Choroid plexus epithelial cell (primary cell): ENCODE results near the gene ROCK2.
A peak's percentile ranks its signal among the peaks of the same experiment; 100 is the strongest.

Experiments
- DNase-seq: peaks from one replicate; pipeline ENCODE4 v3.0.0-alpha.2; 2010; ENCODE audit warnings: low read depth
- H3K4me3 ChIP-seq: 2 replicates; pipeline ENCODE4 v1.5.1; 2011; ENCODE audit warnings: low read depth, mild to moderate bottlenecking, control low read depth, low read length, moderate library complexity
- TF ChIP-seq, protein P1 (sequence below): conservative IDR thresholded peaks from 2 replicates; pipeline ENCODE4 v1.5.1; 2011; ENCODE audit warnings: low read depth, mild to moderate bottlenecking, control low read depth, inconsistent platforms, low read length, moderate library complexity

ROCK2 gene

DNA sequence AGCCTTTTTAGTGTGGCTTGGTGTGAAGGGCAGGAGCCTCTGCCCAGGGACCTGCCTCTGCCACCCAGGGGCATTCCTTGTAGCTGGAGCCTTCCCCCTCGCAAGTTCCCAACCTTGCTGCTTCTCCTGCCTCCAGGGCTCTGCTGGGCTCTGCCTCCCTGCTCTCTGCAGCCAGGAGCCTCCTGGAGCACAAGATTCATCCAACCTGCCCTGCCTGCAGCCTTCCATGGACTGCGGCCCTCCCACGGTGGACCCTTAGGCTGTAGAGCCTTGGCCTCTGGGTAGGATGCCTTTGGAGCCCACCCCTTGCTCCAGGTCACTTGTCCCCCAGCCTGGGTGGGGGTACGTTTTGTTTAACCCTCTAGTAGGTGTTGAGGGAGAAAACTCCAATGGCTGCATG lies 186.7 kb downstream of the ROCK2 start:
- no peak overlapping the region for H3K4me3 ChIP-seq
- DNase-seq, result no peak
- TF ChIP-seq, protein P1, sequence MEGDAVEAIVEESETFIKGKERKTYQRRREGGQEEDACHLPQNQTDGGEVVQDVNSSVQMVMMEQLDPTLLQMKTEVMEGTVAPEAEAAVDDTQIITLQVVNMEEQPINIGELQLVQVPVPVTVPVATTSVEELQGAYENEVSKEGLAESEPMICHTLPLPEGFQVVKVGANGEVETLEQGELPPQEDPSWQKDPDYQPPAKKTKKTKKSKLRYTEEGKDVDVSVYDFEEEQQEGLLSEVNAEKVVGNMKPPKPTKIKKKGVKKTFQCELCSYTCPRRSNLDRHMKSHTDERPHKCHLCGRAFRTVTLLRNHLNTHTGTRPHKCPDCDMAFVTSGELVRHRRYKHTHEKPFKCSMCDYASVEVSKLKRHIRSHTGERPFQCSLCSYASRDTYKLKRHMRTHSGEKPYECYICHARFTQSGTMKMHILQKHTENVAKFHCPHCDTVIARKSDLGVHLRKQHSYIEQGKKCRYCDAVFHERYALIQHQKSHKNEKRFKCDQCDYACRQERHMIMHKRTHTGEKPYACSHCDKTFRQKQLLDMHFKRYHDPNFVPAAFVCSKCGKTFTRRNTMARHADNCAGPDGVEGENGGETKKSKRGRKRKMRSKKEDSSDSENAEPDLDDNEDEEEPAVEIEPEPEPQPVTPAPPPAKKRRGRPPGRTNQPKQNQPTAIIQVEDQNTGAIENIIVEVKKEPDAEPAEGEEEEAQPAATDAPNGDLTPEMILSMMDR, result no peak

DNA sequence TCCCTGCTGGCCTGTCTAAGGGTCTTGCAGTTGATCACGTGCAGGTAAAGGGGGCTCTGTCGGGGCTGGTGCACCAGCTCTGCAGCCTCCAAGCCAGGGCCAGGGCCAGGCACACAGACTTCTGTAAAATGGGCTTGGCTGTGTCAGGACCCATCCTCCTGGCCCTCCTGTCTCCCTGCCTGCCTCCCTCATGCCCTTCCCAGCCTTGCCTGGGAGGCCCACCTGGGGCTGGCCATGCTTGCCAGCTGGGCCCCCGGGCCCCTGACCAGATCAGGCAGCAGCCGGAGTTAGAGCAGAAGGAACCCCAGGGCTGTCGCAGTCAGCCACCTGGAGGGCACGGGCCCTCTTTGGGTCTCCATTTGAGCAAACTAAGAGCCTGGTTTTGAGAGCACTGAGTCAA lies 187.1 kb downstream of the ROCK2 start:
- H3K4me3 ChIP-seq, result no peak overlapping the region
- TF ChIP-seq, protein P1, result no peak
- no peak for DNase-seq

DNA sequence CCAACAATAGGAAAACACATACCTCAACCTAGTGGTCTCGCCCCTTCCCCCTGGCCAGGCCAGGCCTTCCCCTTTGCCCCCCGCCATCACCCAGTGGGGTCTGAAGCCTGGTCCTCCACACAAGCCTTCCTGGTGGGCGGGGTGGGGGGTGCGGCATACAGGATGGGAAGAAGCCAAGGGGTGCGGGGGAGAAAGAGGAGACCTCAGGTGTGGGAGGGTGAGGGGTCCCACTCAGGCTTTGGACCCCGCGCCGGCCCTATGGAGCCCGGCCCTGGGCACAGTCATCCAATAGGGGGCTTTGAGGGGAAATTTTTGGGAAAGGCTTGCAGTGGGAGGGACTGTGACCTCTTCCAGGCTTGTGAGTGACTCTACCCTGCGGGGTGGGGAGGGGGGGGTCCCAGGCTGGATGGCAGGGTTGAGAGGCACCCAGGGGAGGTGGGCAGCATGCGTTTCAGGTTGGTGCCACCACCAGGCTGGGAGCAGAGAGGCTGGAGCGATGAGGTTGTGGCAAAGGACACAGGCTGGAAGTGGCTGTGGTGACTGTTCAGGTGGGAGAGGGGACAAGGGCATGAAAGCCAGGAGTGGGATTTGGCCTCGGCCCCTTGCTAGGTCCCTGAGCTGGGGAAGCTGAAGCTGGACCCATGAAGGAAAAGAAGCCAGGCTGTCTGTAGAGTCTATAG lies 187.9 kb downstream of the ROCK2 start:
- TF ChIP-seq, protein P1, result no peak
- no peak for DNase-seq
- no peak overlapping the region for H3K4me3 ChIP-seq

DNA sequence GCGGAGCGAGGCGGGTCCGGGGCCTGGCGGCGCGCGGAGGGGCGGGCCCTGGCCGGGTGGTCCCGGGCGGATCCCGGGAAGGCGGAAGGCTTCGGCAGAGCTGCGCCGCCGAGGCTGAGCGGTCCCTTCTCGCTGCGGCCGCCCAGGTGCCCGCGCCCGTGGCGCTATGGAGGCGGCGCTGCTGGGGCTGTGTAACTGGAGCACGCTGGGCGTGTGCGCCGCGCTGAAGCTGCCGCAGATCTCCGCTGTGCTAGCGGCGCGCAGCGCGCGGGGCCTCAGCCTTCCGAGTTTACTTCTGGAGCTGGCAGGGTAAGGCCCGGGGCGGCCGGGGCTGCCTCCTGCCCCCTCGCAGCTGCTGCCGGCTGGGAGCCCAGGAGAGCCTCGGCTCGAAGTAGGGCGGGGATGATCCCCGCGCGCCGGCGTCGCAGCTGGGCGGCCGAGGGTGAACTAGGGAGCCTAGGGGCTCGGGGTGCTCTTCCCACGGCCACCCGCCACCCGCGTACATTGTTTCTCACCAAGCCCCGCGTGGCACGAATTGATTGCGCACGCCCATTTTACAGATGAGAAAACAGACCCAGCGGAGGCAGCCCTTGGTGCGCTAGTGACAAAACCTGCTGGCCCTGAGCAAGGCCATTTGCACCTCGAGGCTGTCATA lies 188.9 kb downstream of the ROCK2 start, which contains the start of gene SLC66A3:
Gene SLC66A3, plus strand, starts transcription at position 87 of the 655 bp plus-strand sequence. Its CDS starts 80 bp downstream, at position 167.
- DNase-seq, result peak; percentile 91
- H3K4me3 ChIP-seq, result peak within 1 kb of the TSS; percentile 70
- TF ChIP-seq, protein P1, result no peak

DNA sequence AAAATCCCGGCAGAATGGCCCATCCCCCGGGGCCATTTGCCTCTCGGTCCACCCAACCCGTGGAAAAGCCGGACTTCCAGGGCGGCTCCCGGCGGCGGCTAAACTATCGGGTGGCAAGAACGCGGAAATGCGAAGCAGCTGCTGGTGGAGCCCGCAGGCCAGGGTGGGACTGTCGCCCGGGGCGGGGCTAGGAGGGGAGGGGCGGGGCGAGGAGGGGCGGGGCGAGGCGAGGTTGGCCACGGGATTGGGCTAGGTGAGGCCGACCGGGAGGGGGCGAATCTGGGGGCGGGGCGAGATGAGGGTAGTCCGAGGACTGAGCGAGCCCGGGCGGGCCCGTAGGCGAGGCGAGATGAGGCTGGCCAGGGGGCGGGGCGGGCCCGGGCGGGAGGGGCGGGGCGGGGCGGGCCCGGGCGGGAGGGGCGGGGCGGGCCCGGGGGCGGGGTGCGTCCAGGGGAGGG lies 189.5 kb downstream of the ROCK2 start:
- TF ChIP-seq, protein P1, result no peak

DNA sequence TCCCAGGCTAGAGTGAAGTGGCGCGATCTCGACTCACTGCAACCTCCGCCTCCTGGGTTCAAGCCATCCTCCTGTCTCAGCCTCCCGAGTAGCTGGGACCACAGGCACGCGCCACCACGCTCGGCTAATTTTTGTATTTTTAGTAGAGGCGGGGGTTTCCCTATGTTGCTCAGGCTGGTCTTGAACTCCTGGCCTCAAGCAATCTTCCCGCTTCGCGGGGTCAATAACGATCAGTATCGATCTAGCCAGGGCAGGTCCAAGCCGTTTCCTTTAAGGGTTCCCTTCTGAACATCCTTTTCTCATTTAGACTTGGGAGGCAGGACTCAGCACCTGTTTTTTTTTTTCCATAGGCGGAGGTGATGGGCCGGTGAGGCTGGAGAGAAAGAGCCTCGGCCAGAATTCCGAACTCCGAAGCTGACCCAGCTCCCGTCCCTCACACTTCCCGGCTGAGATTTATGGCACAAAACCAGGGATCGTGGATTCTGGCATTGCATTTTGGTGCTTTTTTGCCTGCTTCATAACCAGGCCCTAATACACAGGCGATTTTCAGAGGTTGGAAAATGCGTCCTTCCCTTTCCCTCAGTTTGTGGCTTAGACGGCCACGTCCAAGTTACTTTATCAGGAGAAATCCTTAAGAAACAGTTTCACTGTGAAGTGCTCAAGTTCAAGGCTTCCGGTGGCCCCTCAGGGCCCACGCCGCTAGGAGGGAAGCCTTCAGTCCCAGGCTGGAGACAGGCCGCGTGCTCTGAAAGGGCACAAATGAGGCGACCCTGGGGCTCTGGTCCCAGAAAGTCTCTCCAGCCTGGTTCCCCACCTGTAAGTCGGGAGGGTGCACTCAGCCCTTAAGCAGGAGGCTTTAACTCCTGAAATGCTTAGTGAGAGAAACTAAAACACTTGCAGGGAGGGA lies 190.2 kb downstream of the ROCK2 start:
- TF ChIP-seq, protein P1, result no peak
- DNase-seq, result no peak

More for the DNA sequence above, 189.5 kb downstream of the ROCK2 start:
- peak; percentile 98 for DNase-seq
- peak overlapping the region; percentile 70 for H3K4me3 ChIP-seq

More for the DNA sequence above, 190.2 kb downstream of the ROCK2 start:
- H3K4me3 ChIP-seq, result peak overlapping the region; percentile 64
